GM23338 (cell line): ENCODE data around the gene TMEM138. TPM values are rescaled to one million over a fixed set of nuclear protein-coding genes. Genes with fewer than 3 reads are reported as not detected.

ENCODE experiments used
- ATAC-seq: fragments of 200-7000 bp; cut with Tn5 transposase; 3 replicates; pipeline ENCODE4 v1.9.1; 2020
- DNase-seq: peaks from one replicate; pipeline ENCODE4 v3.0.0-alpha.2; 2015; ENCODE audit warnings: low spot score
- H2AFZ ChIP-seq: fragments of 200-600 bp; sonication (generic); 2 replicates; pipeline ENCODE4 v1.8.0; 2016; ENCODE audit warnings: antibody characterized with exemption, mild to moderate bottlenecking, moderate library complexity
- H3F3A ChIP-seq: fragments of 200-600 bp; sonication (generic); replicated peaks from 2 replicates; pipeline ENCODE4 v1.8.0; 2017; ENCODE audit warnings: antibody characterized with exemption, mixed run types, low read depth
- H3K27ac ChIP-seq: fragments of 200-600 bp; sonication (generic); 2 replicates; pipeline ENCODE4 v1.6.1; 2016; ENCODE audit warnings: low read depth
- H3K27me3 ChIP-seq: fragments of 200-600 bp; sonication (generic); 2 replicates; pipeline ENCODE4 v1.8.0; 2016; ENCODE audit warnings: mild to moderate bottlenecking, mixed run types, moderate library complexity; ENCODE audit not compliant: insufficient read depth
- H3K36me3 ChIP-seq: fragments of 200-600 bp; sonication (generic); 2 replicates; pipeline ENCODE4 v1.8.0; 2016; ENCODE audit warnings: mild to moderate bottlenecking; ENCODE audit not compliant: insufficient read depth
- H3K4me1 ChIP-seq: fragments of 200-600 bp; sonication (generic); 2 replicates; pipeline ENCODE4 v1.8.0; 2016; ENCODE audit warnings: mild to moderate bottlenecking, moderate library complexity; ENCODE audit not compliant: insufficient read depth
- H3K4me2 ChIP-seq: fragments of 200-600 bp; sonication (generic); 2 replicates; pipeline ENCODE4 v1.7.1; 2017; ENCODE audit warnings: mixed run types
- H3K4me3 ChIP-seq: fragments of 200-600 bp; sonication (generic); 2 replicates; pipeline ENCODE4 v1.6.1; 2016; ENCODE audit warnings: mixed run types
- H3K79me2 ChIP-seq: fragments of 200-600 bp; sonication (generic); replicated peaks from 2 replicates; pipeline ENCODE4 v1.8.0; 2017; ENCODE audit warnings: mild to moderate bottlenecking; ENCODE audit not compliant: insufficient read depth
- H3K9me2 ChIP-seq: fragments of 200-600 bp; sonication (generic); 2 replicates; pipeline ENCODE4 v1.8.0; 2017; ENCODE audit not compliant: insufficient read depth
- H4K20me1 ChIP-seq: fragments of 200-600 bp; sonication (generic); replicated peaks from 2 replicates; pipeline ENCODE4 v1.8.0; 2017; ENCODE audit warnings: mild to moderate bottlenecking; ENCODE audit not compliant: insufficient read depth
- H3K27ac Mint-ChIP-seq: 2 replicates; pipeline ENCODE4 v1.8.0; 2020; ENCODE audit warnings: inconsistent platforms, mild to moderate bottlenecking, moderate library complexity, mixed read lengths
- H3K27me3 Mint-ChIP-seq: 3 replicates; pipeline ENCODE4 v1.8.0; 2022; ENCODE audit warnings: low read depth, mild to moderate bottlenecking, moderate library complexity, mixed read lengths, inconsistent platforms; ENCODE audit not compliant: insufficient read depth, poor library complexity
- H3K36me3 Mint-ChIP-seq: 3 replicates; pipeline ENCODE4 v1.8.0; 2021; ENCODE audit warnings: low read depth, mild to moderate bottlenecking, inconsistent platforms, moderate library complexity, mixed read lengths
- H3K4me1 Mint-ChIP-seq: 3 replicates; pipeline ENCODE4 v1.8.0; 2020; ENCODE audit warnings: mild to moderate bottlenecking, inconsistent platforms, mixed read lengths
- H3K4me3 Mint-ChIP-seq: 3 replicates; pipeline ENCODE4 v1.8.0; 2021; ENCODE audit warnings: moderate library complexity, mild to moderate bottlenecking, inconsistent platforms, mixed read lengths
- H3K9me3 Mint-ChIP-seq: 3 replicates; pipeline ENCODE4 v1.8.0; 2020; ENCODE audit warnings: moderate library complexity, mild to moderate bottlenecking, inconsistent platforms, mixed read lengths
- CREB1 ChIP-seq: fragments of 250-450 bp; sonication (Bioruptor Pico); IDR thresholded peaks from 2 replicates; pipeline ENCODE4 v1.5.0; 2020; ENCODE audit warnings: low read depth, mild to moderate bottlenecking, moderate library complexity
- EZH2 ChIP-seq: fragments of 200-600 bp; sonication (generic); IDR thresholded peaks from one replicate; pipeline ENCODE4 v1.8.0; 2017; ENCODE audit warnings: antibody characterized with exemption, mild to moderate bottlenecking, low read depth; ENCODE audit not compliant: unreplicated experiment
- JUNB ChIP-seq: IDR thresholded peaks from one replicate; pipeline ENCODE4 v1.6.1; 2016; ENCODE audit warnings: antibody characterized with exemption; ENCODE audit not compliant: unreplicated experiment
- NANOG ChIP-seq: IDR thresholded peaks from 2 replicates; pipeline ENCODE4 v1.6.1; 2016; ENCODE audit warnings: antibody characterized with exemption, borderline replicate concordance
- POLR2AphosphoS5 ChIP-seq: IDR thresholded peaks from 2 replicates; pipeline ENCODE4 v1.6.1; 2016; ENCODE audit warnings: antibody characterized with exemption, low read depth
- REST ChIP-seq: IDR thresholded peaks from one replicate; pipeline ENCODE4 v1.6.1; 2018; ENCODE audit warnings: antibody characterized with exemption; ENCODE audit not compliant: unreplicated experiment
- STAT1 ChIP-seq: IDR thresholded peaks from one replicate; pipeline ENCODE4 v1.6.1; 2016; ENCODE audit warnings: antibody characterized with exemption; ENCODE audit not compliant: unreplicated experiment
- ZNF114 ChIP-seq: fragments of 250-450 bp; sonication (Bioruptor Pico); IDR thresholded peaks from 2 replicates; pipeline ENCODE4 v1.5.0; 2020; ENCODE audit warnings: mild to moderate bottlenecking, moderate library complexity
- ZNF331 ChIP-seq: fragments of 250-450 bp; sonication (Bioruptor Pico); IDR thresholded peaks from 2 replicates; pipeline ENCODE4 v1.5.0; 2020; ENCODE audit warnings: low read depth, mild to moderate bottlenecking, moderate library complexity
- polyA plus RNA-seq: library from polyadenylated mRNA; unstranded; fragments of >200 nt; fragmentation: Nextera tagmentation; extraction: Ambion mirVana; gene quantifications from 2 replicates; pipeline ENCODE4 v1.2.1, GENCODE V29; 2016
- total RNA-seq: library from RNA; depleted of rRNA; stranded (reverse); fragments of >200 nt; shearing (Covaris generic); gene quantifications from 2 replicates; pipeline ENCODE4 v1.2.3, GENCODE V29; 2014
- TF ChIP-seq, protein P1 (sequence below), 2 experiments: fragments of 200-600 bp in 1 of 2; sonication (generic) in 1 of 2; conservative IDR thresholded peaks; 2 replicates each; pipeline versions ENCODE4 v1.5.1 to v1.6.1; 2016 to 2017; ENCODE audit warnings: antibody characterized with exemption in 2 of 2, low read depth in 2 of 2, mild to moderate bottlenecking in 2 of 2, moderate library complexity in 1 of 2
- TF ChIP-seq, protein P2 (sequence below): fragments of 250-450 bp; sonication (Bioruptor Pico); IDR thresholded peaks from 2 replicates; pipeline ENCODE4 v1.5.0; 2020; ENCODE audit warnings: mild to moderate bottlenecking, moderate library complexity

TMEM138 gene
- total and polyA plus RNA-seq, 2 experiments from 2014 or later = 30.2 to 32.1 TPM

DNA sequence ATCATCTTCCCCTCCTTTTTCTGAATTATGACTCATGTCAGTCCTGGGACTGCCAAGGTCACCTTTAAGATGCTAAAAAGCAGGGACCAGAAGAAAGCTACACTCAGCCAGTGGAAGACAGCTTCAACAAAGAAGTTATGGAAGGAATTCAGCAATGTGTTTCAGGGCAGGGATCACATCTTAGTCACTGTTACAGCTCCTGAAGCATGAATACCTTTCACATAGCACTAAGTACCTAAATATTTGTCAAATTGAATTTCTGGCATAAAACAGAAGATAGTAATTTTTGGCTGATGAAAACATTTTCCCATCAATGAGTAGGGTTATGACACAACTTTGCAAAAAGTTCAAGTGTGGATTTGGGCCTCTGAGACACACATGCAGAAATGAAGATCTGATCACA lies 34.5 kb upstream of the TMEM138 start:
- Histone ChIP-seq H3K4me1 (peaks cover 13% of the 10 kb centered on the region), H3K79me2 (peaks cover 75% of the 10 kb centered on the region), H3K27ac (no peak overlapping the region), H4K20me1 (peaks cover 47% of the 10 kb centered on the region), H3F3A (peaks cover 17% of the 10 kb centered on the region; the same call in 1 of the 2 replicates), H3K4me2 (no peak overlapping the region), H2AFZ (no peak overlapping the region), H3K9me2 (no peaks in the 10 kb centered on the region), H3K27me3 (no peaks in the 10 kb centered on the region), H3K36me3 (peaks cover 69% of the 10 kb centered on the region), H3K4me3 (no peak overlapping the region)
- Mint-ChIP-seq H3K4me1 (peaks cover 14% of the 10 kb centered on the region), H3K9me3 (no peaks in the 10 kb centered on the region), H3K27ac (no peak overlapping the region), H3K4me3 (no peak overlapping the region), H3K27me3 (peaks cover 8% of the 10 kb centered on the region), H3K36me3 (peaks cover 74% of the 10 kb centered on the region)
- ATAC-seq (no peak), DNase-seq (no peak)
- TF ChIP-seq NANOG = no peak
- no peak for TF ChIP-seq POLR2AphosphoS5
- TF ChIP-seq ZNF331 = no peak
- TF ChIP-seq STAT1 = no peak
- TF ChIP-seq JUNB = no peak
- no peak for TF ChIP-seq REST
- no peak for TF ChIP-seq ZNF114

- Histone ChIP-seq H3K79me2 (peaks cover 77% of the 10 kb centered on the region), H4K20me1 (peaks cover 47% of the 10 kb centered on the region), H3F3A (peaks cover 18% of the 10 kb centered on the region), H3K4me3 (no peak overlapping the region), H3K27ac (no peak overlapping the region), H3K36me3 (peaks cover 62% of the 10 kb centered on the region), H2AFZ (no peak overlapping the region), H3K4me1 (peaks cover 13% of the 10 kb centered on the region), H3K27me3 (no peaks in the 10 kb centered on the region), H3K9me2 (no peaks in the 10 kb centered on the region), H3K4me2 (no peak overlapping the region)
- H3K9me3 Mint-ChIP-seq = no peaks in the 10 kb centered on the region
- ATAC-seq (no peak), DNase-seq (no peak)
- no peak overlapping the region for H3K4me3 Mint-ChIP-seq
- H3K36me3 Mint-ChIP-seq = peaks cover 67% of the 10 kb centered on the region
- no peak overlapping the region for H3K27ac Mint-ChIP-seq
- peaks cover 10% of the 10 kb centered on the region for H3K27me3 Mint-ChIP-seq
- H3K4me1 Mint-ChIP-seq = peaks cover 14% of the 10 kb centered on the region
- TF ChIP-seq CREB1 (no peak), ZNF114 (no peak), POLR2AphosphoS5 (no peak), NANOG (no peak), EZH2 (no peak)
- TF ChIP-seq, protein P1, sequence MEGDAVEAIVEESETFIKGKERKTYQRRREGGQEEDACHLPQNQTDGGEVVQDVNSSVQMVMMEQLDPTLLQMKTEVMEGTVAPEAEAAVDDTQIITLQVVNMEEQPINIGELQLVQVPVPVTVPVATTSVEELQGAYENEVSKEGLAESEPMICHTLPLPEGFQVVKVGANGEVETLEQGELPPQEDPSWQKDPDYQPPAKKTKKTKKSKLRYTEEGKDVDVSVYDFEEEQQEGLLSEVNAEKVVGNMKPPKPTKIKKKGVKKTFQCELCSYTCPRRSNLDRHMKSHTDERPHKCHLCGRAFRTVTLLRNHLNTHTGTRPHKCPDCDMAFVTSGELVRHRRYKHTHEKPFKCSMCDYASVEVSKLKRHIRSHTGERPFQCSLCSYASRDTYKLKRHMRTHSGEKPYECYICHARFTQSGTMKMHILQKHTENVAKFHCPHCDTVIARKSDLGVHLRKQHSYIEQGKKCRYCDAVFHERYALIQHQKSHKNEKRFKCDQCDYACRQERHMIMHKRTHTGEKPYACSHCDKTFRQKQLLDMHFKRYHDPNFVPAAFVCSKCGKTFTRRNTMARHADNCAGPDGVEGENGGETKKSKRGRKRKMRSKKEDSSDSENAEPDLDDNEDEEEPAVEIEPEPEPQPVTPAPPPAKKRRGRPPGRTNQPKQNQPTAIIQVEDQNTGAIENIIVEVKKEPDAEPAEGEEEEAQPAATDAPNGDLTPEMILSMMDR (conservative IDR thresholded peaks at IDR 0.05; ENCODE audit: low read depth in 2 of 2) = no peak
- TF ChIP-seq, protein P2, sequence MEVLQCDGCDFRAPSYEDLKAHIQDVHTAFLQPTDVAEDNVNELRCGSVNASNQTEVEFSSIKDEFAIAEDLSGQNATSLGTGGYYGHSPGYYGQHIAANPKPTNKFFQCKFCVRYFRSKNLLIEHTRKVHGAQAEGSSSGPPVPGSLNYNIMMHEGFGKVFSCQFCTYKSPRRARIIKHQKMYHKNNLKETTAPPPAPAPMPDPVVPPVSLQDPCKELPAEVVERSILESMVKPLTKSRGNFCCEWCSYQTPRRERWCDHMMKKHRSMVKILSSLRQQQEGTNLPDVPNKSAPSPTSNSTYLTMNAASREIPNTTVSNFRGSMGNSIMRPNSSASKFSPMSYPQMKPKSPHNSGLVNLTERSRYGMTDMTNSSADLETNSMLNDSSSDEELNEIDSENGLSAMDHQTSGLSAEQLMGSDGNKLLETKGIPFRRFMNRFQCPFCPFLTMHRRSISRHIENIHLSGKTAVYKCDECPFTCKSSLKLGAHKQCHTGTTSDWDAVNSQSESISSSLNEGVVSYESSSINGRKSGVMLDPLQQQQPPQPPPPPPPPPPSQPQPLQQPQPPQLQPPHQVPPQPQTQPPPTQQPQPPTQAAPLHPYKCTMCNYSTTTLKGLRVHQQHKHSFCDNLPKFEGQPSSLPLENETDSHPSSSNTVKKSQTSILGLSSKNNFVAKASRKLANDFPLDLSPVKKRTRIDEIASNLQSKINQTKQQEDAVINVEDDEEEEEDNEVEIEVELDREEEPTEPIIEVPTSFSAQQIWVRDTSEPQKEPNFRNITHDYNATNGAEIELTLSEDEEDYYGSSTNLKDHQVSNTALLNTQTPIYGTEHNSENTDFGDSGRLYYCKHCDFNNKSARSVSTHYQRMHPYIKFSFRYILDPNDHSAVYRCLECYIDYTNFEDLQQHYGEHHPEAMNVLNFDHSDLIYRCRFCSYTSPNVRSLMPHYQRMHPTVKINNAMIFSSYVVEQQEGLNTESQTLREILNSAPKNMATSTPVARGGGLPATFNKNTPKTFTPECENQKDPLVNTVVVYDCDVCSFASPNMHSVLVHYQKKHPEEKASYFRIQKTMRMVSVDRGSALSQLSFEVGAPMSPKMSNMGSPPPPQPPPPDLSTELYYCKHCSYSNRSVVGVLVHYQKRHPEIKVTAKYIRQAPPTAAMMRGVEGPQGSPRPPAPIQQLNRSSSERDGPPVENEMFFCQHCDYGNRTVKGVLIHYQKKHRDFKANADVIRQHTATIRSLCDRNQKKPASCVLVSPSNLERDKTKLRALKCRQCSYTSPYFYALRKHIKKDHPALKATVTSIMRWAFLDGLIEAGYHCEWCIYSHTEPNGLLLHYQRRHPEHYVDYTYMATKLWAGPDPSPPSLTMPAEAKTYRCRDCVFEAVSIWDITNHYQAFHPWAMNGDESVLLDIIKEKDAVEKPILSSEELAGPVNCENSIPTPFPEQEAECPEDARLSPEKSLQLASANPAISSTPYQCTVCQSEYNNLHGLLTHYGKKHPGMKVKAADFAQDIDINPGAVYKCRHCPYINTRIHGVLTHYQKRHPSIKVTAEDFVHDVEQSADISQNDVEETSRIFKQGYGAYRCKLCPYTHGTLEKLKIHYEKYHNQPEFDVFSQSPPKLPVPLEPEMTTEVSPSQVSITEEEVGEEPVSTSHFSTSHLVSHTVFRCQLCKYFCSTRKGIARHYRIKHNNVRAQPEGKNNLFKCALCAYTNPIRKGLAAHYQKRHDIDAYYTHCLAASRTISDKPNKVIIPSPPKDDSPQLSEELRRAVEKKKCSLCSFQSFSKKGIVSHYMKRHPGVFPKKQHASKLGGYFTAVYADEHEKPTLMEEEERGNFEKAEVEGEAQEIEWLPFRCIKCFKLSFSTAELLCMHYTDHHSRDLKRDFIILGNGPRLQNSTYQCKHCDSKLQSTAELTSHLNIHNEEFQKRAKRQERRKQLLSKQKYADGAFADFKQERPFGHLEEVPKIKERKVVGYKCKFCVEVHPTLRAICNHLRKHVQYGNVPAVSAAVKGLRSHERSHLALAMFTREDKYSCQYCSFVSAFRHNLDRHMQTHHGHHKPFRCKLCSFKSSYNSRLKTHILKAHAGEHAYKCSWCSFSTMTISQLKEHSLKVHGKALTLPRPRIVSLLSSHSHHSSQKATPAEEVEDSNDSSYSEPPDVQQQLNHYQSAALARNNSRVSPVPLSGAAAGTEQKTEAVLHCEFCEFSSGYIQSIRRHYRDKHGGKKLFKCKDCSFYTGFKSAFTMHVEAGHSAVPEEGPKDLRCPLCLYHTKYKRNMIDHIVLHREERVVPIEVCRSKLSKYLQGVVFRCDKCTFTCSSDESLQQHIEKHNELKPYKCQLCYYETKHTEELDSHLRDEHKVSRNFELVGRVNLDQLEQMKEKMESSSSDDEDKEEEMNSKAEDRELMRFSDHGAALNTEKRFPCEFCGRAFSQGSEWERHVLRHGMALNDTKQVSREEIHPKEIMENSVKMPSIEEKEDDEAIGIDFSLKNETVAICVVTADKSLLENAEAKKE (CRISPR knock-in tag) = no peak
Observed at GRCh38 chr11:61328351-61328750, 33.8 kb upstream of the TMEM138 start.
